NCI-H446 treated with DMSO at 0.1 percent for 48 hours (cell line): ENCODE results near the gene CREBZF.
"Not testable (repeated sequence)": the region's sequence is repeated elsewhere in the genome, so short reads cannot be mapped to it uniquely, and the experiment has no call there.

Experiments used
- DNase-seq: peaks from one replicate; lab custom pipeline; 2025; lab: John Stamatoyannopoulos, UW

The CREBZF gene

DNA sequence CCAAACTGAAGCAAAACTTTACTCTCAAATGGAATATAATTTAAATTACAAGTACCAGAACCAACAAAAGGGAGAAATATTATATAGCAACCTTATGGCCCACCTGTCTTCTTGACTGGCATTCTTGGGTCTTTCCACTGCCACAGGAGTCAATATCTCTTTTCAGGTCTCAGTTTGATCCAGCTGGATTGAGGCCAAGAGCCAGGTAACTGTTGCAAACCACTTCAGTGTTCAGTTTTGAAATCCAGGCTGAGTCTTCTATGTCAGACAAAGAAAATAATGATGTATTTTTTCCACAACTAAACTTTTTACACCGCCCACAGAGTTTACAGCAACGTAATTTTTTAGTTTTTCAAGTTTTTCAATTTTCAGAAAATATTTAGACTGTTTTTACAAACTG is 38.4 kb downstream of the CREBZF start:
- no peak for DNase-seq

DNA sequence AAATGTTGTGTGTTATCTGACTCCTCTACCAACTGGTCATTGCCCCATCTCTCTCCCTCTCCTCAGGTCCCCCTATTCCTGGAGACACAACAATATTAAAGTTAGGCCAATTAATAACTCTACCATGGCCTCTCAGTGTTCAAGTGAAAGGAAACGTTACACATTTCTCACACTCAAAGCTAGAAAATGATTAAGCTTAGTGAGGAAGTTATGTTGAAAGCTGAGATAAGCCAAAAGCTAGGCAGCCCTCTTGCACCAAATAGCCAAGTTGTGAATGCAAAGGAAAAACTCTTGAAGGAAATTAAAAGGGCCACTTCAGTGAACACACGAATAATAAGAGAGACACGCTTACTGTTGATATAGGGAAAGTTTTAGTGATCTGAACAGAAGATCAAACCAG is 44.7 kb downstream of the CREBZF start:
- DNase-seq, result no peak

DNA sequence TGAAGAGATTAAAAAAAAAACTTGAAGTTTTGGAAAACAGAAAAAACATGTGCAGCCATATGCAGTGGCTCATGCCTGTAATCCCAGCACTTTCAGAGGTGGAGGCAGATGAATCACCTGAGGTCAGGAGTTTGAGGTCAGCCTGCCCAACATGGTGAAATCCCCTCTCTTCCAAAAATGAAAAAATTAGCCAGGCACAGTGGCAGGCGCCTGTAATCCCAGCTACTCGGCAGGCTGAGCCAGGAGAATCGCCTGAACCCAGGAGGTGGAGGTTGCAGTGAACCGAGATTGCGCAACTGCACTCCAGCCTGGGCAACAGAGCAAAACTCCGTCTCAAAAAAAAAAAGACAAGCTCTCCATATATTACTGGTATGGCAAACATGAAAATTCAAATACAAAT is 45.4 kb downstream of the CREBZF start:
- no peak for DNase-seq

DNA sequence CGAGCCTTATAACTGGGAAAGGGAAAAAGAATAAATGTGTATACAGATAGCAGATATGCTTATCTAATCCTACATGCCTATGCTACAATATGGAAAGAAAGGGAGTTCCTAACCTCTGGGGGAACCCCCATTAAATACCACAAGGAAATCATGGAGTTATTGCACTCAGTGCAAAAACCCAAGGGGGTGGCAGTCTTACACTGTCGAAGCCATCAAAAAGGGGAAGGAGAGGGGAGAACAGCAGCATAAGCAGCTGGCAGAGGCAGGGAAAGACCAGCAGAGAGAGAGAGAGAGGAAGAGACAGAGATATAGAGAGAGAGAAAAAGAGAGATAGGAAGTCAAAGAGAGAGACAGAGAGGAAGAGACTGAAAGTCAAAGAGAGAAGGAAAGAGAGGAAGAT is 53.3 kb downstream of the CREBZF start:
- not testable (repeated sequence) for DNase-seq
